Stimulated activated effector memory CD8-positive, alpha-beta T cell treated with anti-CD3 and anti-CD28 coated beads, Interleukin-12 subunit alpha, Interleukin-12 subunit beta, amount 100 ng/mL, for 72 hours (primary cell): ENCODE measurements around the gene TSKU.

ENCODE experiments used
- ATAC-seq: fragments of 150-1000 bp; cut with Tn5 transposase; 2 replicates; pipeline ENCODE4 v1.10.0; 2021
- DNase-seq, 2 donors: peaks; one replicate each; pipeline ENCODE4 v3.0.0; 2021 to 2022; ENCODE audit warnings: low spot score in 2 of 2
- H3K27ac Mint-ChIP-seq: one replicate; pipeline ENCODE4 v1.8.0; 2022; ENCODE audit warnings: mild to moderate bottlenecking, mixed read lengths
- H3K36me3 Mint-ChIP-seq: one replicate; pipeline ENCODE4 v1.8.0; 2022; ENCODE audit warnings: mild to moderate bottlenecking, mixed read lengths
- H3K4me1 Mint-ChIP-seq: one replicate; pipeline ENCODE4 v1.8.0; 2022; ENCODE audit warnings: mixed read lengths
- H3K4me3 Mint-ChIP-seq: one replicate; pipeline ENCODE4 v1.8.0; 2022; ENCODE audit warnings: mild to moderate bottlenecking, mixed read lengths
- H3K9me3 Mint-ChIP-seq: one replicate; pipeline ENCODE4 v1.8.0; 2022; ENCODE audit warnings: mixed read lengths

The TSKU gene

GRCh38 chr11:76797341-76798201 is 14.4 kb downstream of the TSKU start:
- H3K36me3 Mint-ChIP-seq = peaks cover 22% of the 10 kb centered on the region
- no peaks in the 10 kb centered on the region for H3K9me3 Mint-ChIP-seq
- peaks cover 30% of the 10 kb centered on the region for H3K4me1 Mint-ChIP-seq
- peak overlapping the region; percentile 55 for H3K27ac Mint-ChIP-seq
- ATAC-seq (no peak), DNase-seq (no peak)
- no peak overlapping the region for H3K4me3 Mint-ChIP-seq

- DNase-seq (peak in 1 of 2 donors; percentile 44), ATAC-seq (no peak)
- H3K4me3 Mint-ChIP-seq = no peak overlapping the region
- H3K9me3 Mint-ChIP-seq = no peaks in the 10 kb centered on the region
- peaks cover 22% of the 10 kb centered on the region for H3K36me3 Mint-ChIP-seq
- H3K27ac Mint-ChIP-seq = peak overlapping the region; percentile 55
- H3K4me1 Mint-ChIP-seq = peaks cover 27% of the 10 kb centered on the region
Measured at GRCh38 chr11:76798202-76798581, 15.0 kb downstream of the TSKU start.

- peaks cover 32% of the 10 kb centered on the region for H3K4me1 Mint-ChIP-seq
- no peak for DNase-seq
- H3K4me3 Mint-ChIP-seq = peak overlapping the region; percentile 35
- H3K27ac Mint-ChIP-seq = no peak overlapping the region
- ATAC-seq = no peak
- no peaks in the 10 kb centered on the region for H3K9me3 Mint-ChIP-seq
- H3K36me3 Mint-ChIP-seq = peaks cover 22% of the 10 kb centered on the region
Measured at GRCh38 chr11:76798671-76799065, 15.5 kb downstream of the TSKU start.

- Mint-ChIP-seq H3K27ac (peak overlapping the region; percentile 82), H3K4me1 (peaks cover 38% of the 10 kb centered on the region), H3K36me3 (peaks cover 22% of the 10 kb centered on the region), H3K4me3 (peak overlapping the region; percentile 35), H3K9me3 (no peaks in the 10 kb centered on the region)
- peak; percentile 83 for ATAC-seq
- peak; percentile 76 to 88 for DNase-seq
Measured at GRCh38 chr11:76799066-76799804, 16.1 kb downstream of the TSKU start.

GRCh38 chr11:76800466-76801200 is 17.5 kb downstream of the TSKU start:
- Mint-ChIP-seq H3K27ac (no peak overlapping the region), H3K4me3 (no peak overlapping the region), H3K9me3 (no peaks in the 10 kb centered on the region), H3K4me1 (peaks cover 52% of the 10 kb centered on the region), H3K36me3 (peaks cover 22% of the 10 kb centered on the region)
- DNase-seq (no peak), ATAC-seq (no peak)

GRCh38 chr11:76801225-76801624 is 18.1 kb downstream of the TSKU start:
- Mint-ChIP-seq H3K4me3 (no peak overlapping the region), H3K9me3 (no peaks in the 10 kb centered on the region), H3K27ac (no peak overlapping the region), H3K36me3 (peaks cover 17% of the 10 kb centered on the region), H3K4me1 (peaks cover 58% of the 10 kb centered on the region)
- no peak for ATAC-seq
- DNase-seq = no peak

GRCh38 chr11:76801736-76802135 is 18.6 kb downstream of the TSKU start:
- peaks cover 16% of the 10 kb centered on the region for H3K36me3 Mint-ChIP-seq
- H3K9me3 Mint-ChIP-seq = no peaks in the 10 kb centered on the region
- no peak overlapping the region for H3K4me3 Mint-ChIP-seq
- ATAC-seq = no peak
- no peak for DNase-seq
- no peak overlapping the region for H3K27ac Mint-ChIP-seq
- peaks cover 62% of the 10 kb centered on the region for H3K4me1 Mint-ChIP-seq

- Mint-ChIP-seq H3K4me3 (no peak overlapping the region), H3K4me1 (peaks cover 66% of the 10 kb centered on the region), H3K27ac (no peak overlapping the region), H3K36me3 (peaks cover 16% of the 10 kb centered on the region), H3K9me3 (no peaks in the 10 kb centered on the region)
- ATAC-seq = no peak
- DNase-seq = no peak
Measured at GRCh38 chr11:76802151-76802550, 19.0 kb downstream of the TSKU start.

- H3K27ac Mint-ChIP-seq = no peak overlapping the region
- peaks cover 16% of the 10 kb centered on the region for H3K36me3 Mint-ChIP-seq
- DNase-seq (no peak), ATAC-seq (no peak)
- no peaks in the 10 kb centered on the region for H3K9me3 Mint-ChIP-seq
- no peak overlapping the region for H3K4me3 Mint-ChIP-seq
- peaks cover 70% of the 10 kb centered on the region for H3K4me1 Mint-ChIP-seq
Measured at GRCh38 chr11:76802621-76803020, 19.5 kb downstream of the TSKU start.

- H3K27ac Mint-ChIP-seq = no peak overlapping the region
- DNase-seq (no peak), ATAC-seq (no peak)
- H3K4me1 Mint-ChIP-seq = peaks cover 69% of the 10 kb centered on the region
- H3K4me3 Mint-ChIP-seq = no peak overlapping the region
- H3K36me3 Mint-ChIP-seq = peaks cover 14% of the 10 kb centered on the region
- no peaks in the 10 kb centered on the region for H3K9me3 Mint-ChIP-seq
Measured at GRCh38 chr11:76803023-76803422, 19.9 kb downstream of the TSKU start.

- peak in 1 of 2 donors; percentile 50 for DNase-seq
- Mint-ChIP-seq H3K4me1 (peaks cover 60% of the 10 kb centered on the region), H3K36me3 (peaks cover 8% of the 10 kb centered on the region), H3K27ac (no peak overlapping the region), H3K9me3 (no peaks in the 10 kb centered on the region), H3K4me3 (no peak overlapping the region)
- peak; percentile 82 for ATAC-seq
Measured at GRCh38 chr11:76803811-76804600, 20.9 kb downstream of the TSKU start.

GRCh38 chr11:76805206-76805913 is 22.2 kb downstream of the TSKU start:
- no peak overlapping the region for H3K27ac Mint-ChIP-seq
- H3K4me1 Mint-ChIP-seq = peaks cover 53% of the 10 kb centered on the region
- no peaks in the 10 kb centered on the region for H3K36me3 Mint-ChIP-seq
- H3K9me3 Mint-ChIP-seq = no peaks in the 10 kb centered on the region
- H3K4me3 Mint-ChIP-seq = no peak overlapping the region
- DNase-seq (peak in 1 of 2 donors; percentile 51), ATAC-seq (peak; percentile 78)

GRCh38 chr11:76806131-76806530 is 23.0 kb downstream of the TSKU start:
- peak in 1 of 2 donors; percentile 44 for DNase-seq
- ATAC-seq = no peak
- Mint-ChIP-seq H3K4me1 (peaks cover 56% of the 10 kb centered on the region), H3K27ac (no peak overlapping the region), H3K4me3 (no peak overlapping the region), H3K36me3 (no peaks in the 10 kb centered on the region), H3K9me3 (no peaks in the 10 kb centered on the region)

GRCh38 chr11:76806608-76807205 is 23.6 kb downstream of the TSKU start:
- no peak overlapping the region for H3K27ac Mint-ChIP-seq
- no peaks in the 10 kb centered on the region for H3K36me3 Mint-ChIP-seq
- ATAC-seq (no peak), DNase-seq (no peak)
- H3K9me3 Mint-ChIP-seq = no peaks in the 10 kb centered on the region
- peaks cover 56% of the 10 kb centered on the region for H3K4me1 Mint-ChIP-seq
- no peak overlapping the region for H3K4me3 Mint-ChIP-seq
